Mesenchymal stem cell (in vitro differentiated cells and primary cell): ENCODE results near the gene MTUS2.

Experiments used
- DNase-seq: peaks from one replicate; pipeline ENCODE4 v3.0.0-alpha.2; 2013
- H2AFZ ChIP-seq: one replicate; pipeline ENCODE4 v1.6.1; 2013; ENCODE audit warnings: low read depth, mild to moderate bottlenecking, control low read depth, inconsistent platforms, low read length, moderate library complexity
- H2AK5ac ChIP-seq: 2 replicates; pipeline ENCODE4 v1.6.1; 2013; ENCODE audit warnings: low read length, moderate library complexity, mild to moderate bottlenecking, inconsistent platforms; ENCODE audit not compliant: severe bottlenecking
- H2BK120ac ChIP-seq: one replicate; pipeline ENCODE4 v1.6.1; 2013; ENCODE audit warnings: low read depth, mild to moderate bottlenecking, inconsistent platforms, low read length, moderate library complexity
- H2BK12ac ChIP-seq, 2 experiments: one replicate each; pipeline ENCODE4 v1.6.1; 2013; ENCODE audit warnings: inconsistent platforms in 2 of 2, low read length in 2 of 2, mild to moderate bottlenecking in 2 of 2, moderate library complexity in 2 of 2, control low read depth in 1 of 2
- H2BK15ac ChIP-seq: one replicate; pipeline ENCODE4 v1.6.1; 2013; ENCODE audit warnings: mild to moderate bottlenecking, low read depth, inconsistent platforms; ENCODE audit not compliant: poor library complexity, severe bottlenecking
- H2BK5ac ChIP-seq: 2 replicates; pipeline ENCODE4 v1.6.1; 2013; ENCODE audit warnings: low read depth, mild to moderate bottlenecking, low read length, control low read depth, inconsistent platforms; ENCODE audit not compliant: poor library complexity, severe bottlenecking
- H3K14ac ChIP-seq, 2 experiments: one replicate each; pipeline ENCODE4 v1.6.1; 2013; ENCODE audit warnings: inconsistent platforms in 2 of 2, low read length in 2 of 2, control low read depth in 1 of 2, mild to moderate bottlenecking in 1 of 2, moderate library complexity in 1 of 2
- H3K18ac ChIP-seq, 2 experiments: one replicate each; pipeline ENCODE4 v1.6.1; 2013; ENCODE audit warnings: inconsistent platforms in 2 of 2, low read length in 2 of 2, control low read depth in 1 of 2, low read depth in 1 of 2, mild to moderate bottlenecking in 1 of 2
- H3K23ac ChIP-seq, 2 experiments: one replicate each; pipeline ENCODE4 v1.6.1; 2013; ENCODE audit warnings: inconsistent platforms in 2 of 2, low read length in 2 of 2, mild to moderate bottlenecking in 2 of 2, moderate library complexity in 2 of 2, control low read depth in 1 of 2
- H3K27ac ChIP-seq: 2 replicates; pipeline ENCODE4 v1.5.1; 2013; ENCODE audit warnings: mild to moderate bottlenecking, moderate library complexity, low read length, control low read depth, inconsistent platforms; ENCODE audit not compliant: poor library complexity, severe bottlenecking
- H3K27me3 ChIP-seq, 2 experiments: 2 replicates each; pipeline versions ENCODE4 v1.6.1 to v1.7.0; 2013; ENCODE audit warnings: low read length in 2 of 2, mild to moderate bottlenecking in 2 of 2, moderate library complexity in 2 of 2, control low read depth in 1 of 2, inconsistent platforms in 1 of 2; ENCODE audit not compliant: control insufficient read depth in 1 of 2, insufficient read depth in 1 of 2
- H3K36me3 ChIP-seq, 2 experiments: 2 replicates each; pipeline versions ENCODE4 v1.6.1 to v1.7.0; 2013; ENCODE audit warnings: low read length in 2 of 2, control low read depth in 1 of 2, inconsistent platforms in 1 of 2, low read depth in 1 of 2, mild to moderate bottlenecking in 1 of 2; ENCODE audit not compliant: insufficient read depth in 2 of 2, control insufficient read depth in 1 of 2
- H3K4ac ChIP-seq, 2 experiments: one replicate each; pipeline ENCODE4 v1.6.1; 2013; ENCODE audit warnings: inconsistent platforms in 2 of 2, low read length in 2 of 2, mild to moderate bottlenecking in 2 of 2, moderate library complexity in 2 of 2, control low read depth in 1 of 2, low read depth in 1 of 2
- H3K4me1 ChIP-seq: 2 replicates; pipeline ENCODE4 v1.6.1; 2013; ENCODE audit warnings: low read depth, low read length, control low read depth; ENCODE audit not compliant: control insufficient read depth, insufficient read depth
- H3K4me2 ChIP-seq: 2 replicates; pipeline ENCODE4 v1.6.1; 2013; ENCODE audit warnings: low read length, mild to moderate bottlenecking, inconsistent platforms; ENCODE audit not compliant: poor library complexity, severe bottlenecking
- H3K4me3 ChIP-seq, 2 experiments: 2 replicates each; pipeline versions ENCODE4 v1.5.1 to v1.7.0; 2013; ENCODE audit warnings: low read length in 2 of 2, mild to moderate bottlenecking in 2 of 2, control low read depth in 1 of 2, low read depth in 1 of 2; ENCODE audit not compliant: insufficient read depth in 1 of 2
- H3K79me1 ChIP-seq: replicated peaks from 2 replicates; pipeline ENCODE4 v1.6.1; 2013; ENCODE audit warnings: mild to moderate bottlenecking, control low read depth, low read length, inconsistent platforms; ENCODE audit not compliant: poor library complexity, severe bottlenecking
- H3K9ac ChIP-seq: 2 replicates; pipeline ENCODE4 v1.7.0; 2013; ENCODE audit warnings: mild to moderate bottlenecking, low read length, moderate library complexity
- H3K9me3 ChIP-seq: 2 replicates; pipeline ENCODE4 v1.7.0; 2013; ENCODE audit warnings: mild to moderate bottlenecking, low read length; ENCODE audit not compliant: control insufficient read depth
- H4K8ac ChIP-seq: one replicate; pipeline ENCODE4 v1.6.1; 2013; ENCODE audit warnings: inconsistent platforms, mild to moderate bottlenecking, low read length, moderate library complexity
- H4K91ac ChIP-seq: one replicate; pipeline ENCODE4 v1.6.1; 2013; ENCODE audit warnings: mild to moderate bottlenecking, low read length, inconsistent platforms
- WGBS: methylation state at CpG from one replicate; pipeline ENCODE4 v1.1.7; 2013; ENCODE audit warnings: mixed read lengths; 5-methylcytosine and 5-hydroxymethylcytosine counted together

MTUS2 gene

DNA sequence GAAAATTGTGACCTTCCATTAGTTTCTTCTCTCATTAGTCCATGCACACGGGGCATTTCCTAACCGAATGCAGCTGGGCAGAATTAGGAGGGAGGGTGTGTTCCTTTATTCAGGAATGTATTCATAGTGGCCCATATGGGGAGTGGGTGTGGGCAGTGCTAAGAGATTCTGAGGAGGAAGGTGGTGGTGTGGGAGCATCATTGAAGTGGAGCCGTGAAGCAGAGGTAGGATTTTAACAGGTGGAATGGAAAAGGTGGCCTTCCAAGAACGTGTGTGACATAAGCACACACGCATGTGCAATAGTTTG is 134.2 kb downstream of the MTUS2 start:
- no peak for DNase-seq
- H3K4ac ChIP-seq, result no peak overlapping the region
- H3K23ac ChIP-seq, result no peak overlapping the region
- no peak overlapping the region for H2BK12ac ChIP-seq
- H4K8ac ChIP-seq, result peak overlapping the region; percentile 13
- H3K27ac ChIP-seq, result no peak overlapping the region
- H3K9ac ChIP-seq, result no peak overlapping the region
- no peaks in the 10 kb centered on the region for H3K27me3 ChIP-seq
- H3K79me1 ChIP-seq, result no peaks in the 10 kb centered on the region
- no peak overlapping the region for H2AFZ ChIP-seq
- no peaks in the 10 kb centered on the region for H3K4me1 ChIP-seq
- WGBS, result 78% methylated on average over 5 of the region's 5 CpGs
- no peak overlapping the region for H3K4me3 ChIP-seq
- no peak overlapping the region for H3K4me2 ChIP-seq
- H4K91ac ChIP-seq, result no peak overlapping the region
- no peak overlapping the region for H3K18ac ChIP-seq
- no peak overlapping the region for H3K14ac ChIP-seq
- H3K36me3 ChIP-seq, result no peaks in the 10 kb centered on the region
- no peak overlapping the region for H2BK15ac ChIP-seq
- no peaks in the 10 kb centered on the region for H3K9me3 ChIP-seq
- H2AK5ac ChIP-seq, result no peak overlapping the region
- no peak overlapping the region for H2BK5ac ChIP-seq
- no peak overlapping the region for H2BK120ac ChIP-seq

DNA sequence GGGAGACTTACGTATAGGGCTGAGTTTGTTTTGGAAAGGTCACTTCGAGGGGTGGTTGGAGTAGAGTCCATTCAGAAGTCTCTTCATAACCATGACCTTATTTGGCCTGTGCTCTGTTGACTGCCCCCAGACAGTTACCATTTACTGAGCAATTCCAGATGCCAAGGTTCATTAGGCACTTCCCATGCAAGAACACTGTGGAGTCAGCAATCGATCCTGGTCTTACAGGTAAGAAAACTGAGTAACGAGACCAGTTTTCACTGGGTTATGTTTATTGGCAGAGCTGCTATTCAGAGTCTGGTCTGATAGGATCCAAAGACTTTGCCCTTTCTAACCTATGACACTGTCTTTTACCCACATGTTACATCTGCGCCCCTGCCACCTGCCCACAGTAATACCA is 134.7 kb downstream of the MTUS2 start:
- Histone ChIP-seq H2BK120ac (no peak overlapping the region), H3K9ac (no peak overlapping the region), H3K4ac (no peak overlapping the region), H3K4me2 (no peak overlapping the region), H2AK5ac (no peak overlapping the region), H3K79me1 (no peaks in the 10 kb centered on the region), H3K23ac (no peak overlapping the region), H3K4me1 (no peaks in the 10 kb centered on the region), H3K27me3 (no peaks in the 10 kb centered on the region), H2BK15ac (no peak overlapping the region), H3K36me3 (no peaks in the 10 kb centered on the region), H4K91ac (no peak overlapping the region), H4K8ac (peak overlapping the region; percentile 13), H3K18ac (no peak overlapping the region), H3K9me3 (no peaks in the 10 kb centered on the region), H3K14ac (no peak overlapping the region), H2AFZ (no peak overlapping the region), H3K27ac (no peak overlapping the region), H2BK5ac (no peak overlapping the region), H3K4me3 (no peak overlapping the region), H2BK12ac (no peak overlapping the region)
- DNase-seq, result no peak
- WGBS, result 93% methylated on average over 3 of the region's 5 CpGs

GRCh38 chr13:28955264-28955966 is 135.3 kb downstream of the MTUS2 start:
- Histone ChIP-seq H3K9ac (no peak overlapping the region), H2BK5ac (no peak overlapping the region), H2BK15ac (no peak overlapping the region), H4K8ac (no peak overlapping the region), H2BK120ac (no peak overlapping the region), H3K4ac (no peak overlapping the region), H3K27me3 (no peaks in the 10 kb centered on the region), H3K4me1 (no peaks in the 10 kb centered on the region), H3K9me3 (no peaks in the 10 kb centered on the region), H3K36me3 (no peaks in the 10 kb centered on the region), H3K14ac (no peak overlapping the region), H2BK12ac (no peak overlapping the region), H2AK5ac (no peak overlapping the region), H3K23ac (no peak overlapping the region), H2AFZ (no peak overlapping the region), H3K18ac (no peak overlapping the region), H4K91ac (no peak overlapping the region), H3K4me2 (no peak overlapping the region), H3K27ac (no peak overlapping the region), H3K79me1 (no peaks in the 10 kb centered on the region), H3K4me3 (no peak overlapping the region)
- 50% methylated on average over 1 of the region's 2 CpGs for WGBS
- no peak for DNase-seq

DNA sequence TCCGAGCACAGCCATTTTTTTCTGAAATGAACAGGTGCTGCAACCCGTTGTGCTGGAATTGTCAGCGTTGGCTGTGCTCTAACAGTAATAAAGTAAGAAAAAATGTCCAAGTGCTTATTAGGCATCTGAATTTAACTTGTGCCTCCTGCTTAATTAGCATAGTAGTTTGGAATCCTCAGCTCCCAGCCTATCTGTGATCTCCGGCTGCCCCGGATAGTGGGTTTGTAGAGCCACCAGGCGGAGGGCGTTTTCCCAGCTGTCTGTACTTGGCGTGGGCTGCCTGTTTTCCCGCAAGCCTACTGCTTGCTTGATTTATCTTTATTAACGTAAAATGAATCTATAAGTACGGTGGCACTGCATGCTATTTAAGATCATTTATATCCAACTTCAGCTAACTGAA is 137.9 kb downstream of the MTUS2 start:
- Histone ChIP-seq H3K23ac (no peak overlapping the region), H4K8ac (no peak overlapping the region), H3K36me3 (no peaks in the 10 kb centered on the region), H2AK5ac (no peak overlapping the region), H3K18ac (no peak overlapping the region), H3K79me1 (no peaks in the 10 kb centered on the region), H3K9ac (no peak overlapping the region), H3K4me2 (no peak overlapping the region), H3K4me1 (no peaks in the 10 kb centered on the region), H2AFZ (no peak overlapping the region), H2BK5ac (no peak overlapping the region), H3K9me3 (no peaks in the 10 kb centered on the region), H3K4me3 (no peak overlapping the region), H3K4ac (no peak overlapping the region), H3K27ac (no peak overlapping the region), H2BK15ac (no peak overlapping the region), H2BK12ac (no peak overlapping the region), H3K14ac (no peak overlapping the region), H3K27me3 (no peaks in the 10 kb centered on the region), H4K91ac (no peak overlapping the region), H2BK120ac (no peak overlapping the region)
- DNase-seq, result no peak
- 71% methylated on average over 7 of the region's 11 CpGs for WGBS
